GM12878 (cell line): Measurements from ENCODE around the gene HACD4. TPM values are rescaled to one million over a fixed set of nuclear protein-coding genes. Genes with fewer than 3 reads are reported as not detected.

ENCODE experiments used
- ATAC-seq: fragments of 200-7000 bp; cut with Tn5 transposase; 3 replicates; pipeline ENCODE4 v1.9.1; 2020; ENCODE audit warnings: mild to moderate bottlenecking, moderate library complexity
- BruUV-seq: library from RNA; stranded (reverse); fragments of 400-500 nt; replicated peaks from 2 replicates; lab custom pipeline; 2021; lab: Mats Ljungman, UMichigan
- CTCF ChIA-PET: fragments of 300-600 bp; sonication (Branson Sonifier 250); formaldehyde crosslinking; extraction: SDS; loops from one replicate; lab custom pipeline; 2021; ENCODE audit warnings: inconsistent platforms; lab: Yijun Ruan, JAX
- POLR2A ChIA-PET: fragments of 350-600 bp; formaldehyde crosslinking; extraction: SDS; loops from one replicate; lab custom pipeline; 2021; ENCODE audit warnings: inconsistent platforms; lab: Charles Lee
- RAD21 ChIA-PET: fragments of 300-600 bp; sonication (Branson Sonifier 250); formaldehyde crosslinking; loops from one replicate; lab custom pipeline; 2023; ENCODE audit warnings: antibody characterized with exemption; ENCODE audit not compliant: unreplicated experiment; lab: Charles Lee
- SMC1A ChIA-PET: fragments of 300-600 bp; sonication (Branson Sonifier 250); formaldehyde crosslinking; loops from one replicate; lab custom pipeline; 2023; ENCODE audit not compliant: unreplicated experiment, uncharacterized antibody; lab: Charles Lee
- DNase-seq: peaks from one replicate; pipeline ENCODE4 v3.0.0-alpha.2; 2011; ENCODE audit warnings: low read depth, low spot score
- FAIRE-seq: peaks from 3 replicates; lab custom pipeline; 2011; peaks lifted over from hg19 to GRCh38; lab: Jason Lieb, UNC
- H2AFZ ChIP-seq: 2 replicates; pipeline ENCODE4 v1.6.0; 2011; ENCODE audit warnings: low read depth, low read length, control low read depth; ENCODE audit not compliant: control insufficient read depth
- H3K27ac ChIP-seq: 2 replicates; pipeline ENCODE4 v1.5.1; 2011; ENCODE audit warnings: control low read depth; ENCODE audit not compliant: control insufficient read depth, insufficient read depth
- H3K27me3 ChIP-seq, 2 experiments: replicated peaks in 1 of 2; 2 replicates each; pipeline versions ENCODE4 v1.6.0 to v1.6.1; 2011; ENCODE audit warnings: low read length in 1 of 2; ENCODE audit not compliant: control insufficient read depth in 2 of 2, insufficient read depth in 2 of 2
- H3K36me3 ChIP-seq, 2 experiments: 2 replicates each; pipeline ENCODE4 v1.5.1; 2011; ENCODE audit warnings: low read length in 1 of 2; ENCODE audit not compliant: control insufficient read depth in 2 of 2, insufficient read depth in 2 of 2
- H3K4me1 ChIP-seq: 2 replicates; pipeline ENCODE4 v1.6.1; 2011; ENCODE audit warnings: mild to moderate bottlenecking, low read length, moderate library complexity, mixed read lengths; ENCODE audit not compliant: control insufficient read depth, insufficient read depth
- H3K4me2 ChIP-seq: 2 replicates; pipeline ENCODE4 v1.6.0; 2011; ENCODE audit warnings: control low read depth; ENCODE audit not compliant: control insufficient read depth, insufficient read depth
- H3K4me3 ChIP-seq: fragments of 200-600 bp; sonication (generic); 2 replicates; pipeline ENCODE4 v1.5.1; 2016
- H3K79me2 ChIP-seq: 2 replicates; pipeline ENCODE4 v1.6.0; 2011; ENCODE audit warnings: low read length; ENCODE audit not compliant: control insufficient read depth, insufficient read depth
- H3K9ac ChIP-seq: 2 replicates; pipeline ENCODE4 v1.8.0; 2011; ENCODE audit warnings: low read length, control low read depth, mixed read lengths; ENCODE audit not compliant: control insufficient read depth, insufficient read depth
- H3K9me3 ChIP-seq: replicated peaks from 3 replicates; pipeline ENCODE4 v1.5.1; 2011; ENCODE audit warnings: mild to moderate bottlenecking, low read length; ENCODE audit not compliant: control insufficient read depth, insufficient read depth
- H4K20me1 ChIP-seq: 2 replicates; pipeline ENCODE4 v1.6.0; 2011; ENCODE audit not compliant: control insufficient read depth, insufficient read depth
- GABPA ChIP-seq: IDR thresholded peaks from 2 replicates; pipeline ENCODE4 v1.6.1; 2014; ENCODE audit warnings: antibody characterized with exemption, low read depth, mild to moderate bottlenecking, inconsistent platforms
- KLF5 ChIP-seq: fragments of 450-650 bp; IDR thresholded peaks from 2 replicates; pipeline ENCODE4 v1.6.1; 2014; ENCODE audit warnings: mild to moderate bottlenecking; ENCODE audit not compliant: partially characterized antibody
- MEF2B ChIP-seq: fragments of 450-650 bp; IDR thresholded peaks from 2 replicates; pipeline ENCODE4 v1.6.1; 2018; ENCODE audit warnings: mild to moderate bottlenecking, moderate library complexity; ENCODE audit not compliant: partially characterized antibody, poor library complexity, severe bottlenecking
- PML ChIP-seq: IDR thresholded peaks from 2 replicates; pipeline ENCODE4 v1.6.1; 2012; ENCODE audit warnings: low read length, inconsistent platforms
- POLR2A ChIP-seq: IDR thresholded peaks from 2 replicates; pipeline ENCODE4 v1.6.1; 2011; ENCODE audit warnings: low read depth, mild to moderate bottlenecking, low read length
- SIN3A ChIP-seq: IDR thresholded peaks from 2 replicates; pipeline ENCODE4 v1.6.1; 2012; ENCODE audit warnings: low read depth, low read length, improper control_type of control experiment
- SMAD5 ChIP-seq: IDR thresholded peaks from 2 replicates; pipeline ENCODE4 v1.6.1; 2016; ENCODE audit warnings: antibody characterized with exemption, low read depth
- SRF ChIP-seq, 2 experiments: IDR thresholded peaks; 2 replicates each; pipeline ENCODE4 v1.6.1; 2011; ENCODE audit warnings: low read depth in 2 of 2, low read length in 2 of 2, mild to moderate bottlenecking in 1 of 2, moderate library complexity in 1 of 2
- TARDBP ChIP-seq: IDR thresholded peaks from 2 replicates; pipeline ENCODE4 v1.6.1; 2016; ENCODE audit warnings: borderline replicate concordance
- whole genome bisulfite sequencing: methylation state at CpG from one replicate; pipeline ENCODE4 v1.1.6; 2016; ENCODE audit warnings: low lambda C conversion rate; ENCODE audit not compliant: insufficient replicate concordance, insufficient coverage; ENCODE audit errors: missing lambda C conversion rate; 5-methylcytosine and 5-hydroxymethylcytosine counted together
- in situ Hi-C: fragments of 300-500 bp; cut with MboI; formaldehyde crosslinking; loops from 9 replicates; pipeline ENCODE4 v1.14.3; 2018; ENCODE audit warnings: mixed read lengths
- intact Hi-C: fragments of 100-400 bp; cut with micrococcal nuclease; formaldehyde crosslinking; loops from one replicate; pipeline ENCODE4 v1.14.2; 2022; ENCODE audit not compliant: unreplicated experiment
- polyA plus RNA-seq, 11 experiments: library from polyadenylated mRNA; depleted of rRNA in 4 of 11; unstranded in 6 of 11; stranded (reverse) in 5 of 11; fragments of >200 nt; fragmentation: Nextera tagmentation in 4 of 11; fragmentation: Illumina TruSeq in 1 of 11; extraction: Ambion mirVana in 4 of 11; extraction: Trizol in 1 of 11; gene quantifications; 1 replicate in 1 of 11; 2 replicates in 10 of 11; pipeline versions ENCODE4 v1.2.1 to v1.2.3, GENCODE V29; 2011 to 2016; ENCODE audit warnings: inconsistent platforms in 2 of 11, missing spikeins in 2 of 11, low read depth in 1 of 11
- total RNA-seq, 4 experiments: library from RNA; depleted of rRNA in 3 of 4; stranded (reverse); fragments of >200 nt in 3 of 4; fragmentation: Illumina TruSeq in 1 of 4; extraction: Trizol in 1 of 4; gene quantifications; 2 replicates each; pipeline versions ENCODE4 v1.2.1 to v1.2.3, GENCODE V29; 2013 to 2021
- TF ChIP-seq, protein P1 (sequence below): fragments of 450-650 bp; IDR thresholded peaks from 2 replicates; pipeline ENCODE4 v1.6.1; 2014; ENCODE audit warnings: mild to moderate bottlenecking
- TF ChIP-seq, protein P2 (sequence below), 3 experiments: IDR thresholded peaks in 2 of 3; conservative IDR thresholded peaks in 1 of 3; 2 replicates each; pipeline ENCODE4 v1.5.1; 2011; ENCODE audit warnings: low read depth in 3 of 3, low read length in 3 of 3, mild to moderate bottlenecking in 3 of 3, control low read depth in 2 of 3, moderate library complexity in 2 of 3, inconsistent platforms in 1 of 3, mixed read lengths in 1 of 3; ENCODE audit not compliant: control insufficient read depth in 2 of 3, insufficient read depth in 1 of 3; ENCODE audit errors: extremely low read depth in 1 of 3
- TF ChIP-seq, protein P3 (sequence below): fragments of 450-650 bp; IDR thresholded peaks from 2 replicates; pipeline ENCODE4 v1.6.1; 2016; ENCODE audit warnings: mild to moderate bottlenecking, moderate library complexity, borderline replicate concordance
- TF ChIP-seq, protein P4 (sequence below): fragments of 450-650 bp; IDR thresholded peaks from 2 replicates; pipeline ENCODE4 v1.6.1; 2016; ENCODE audit warnings: mild to moderate bottlenecking

Gene HACD4
- total and polyA plus RNA-seq, 10 of the 15 experiments (the other 5 are each of a cell fraction or from before 2014, with no cell fraction given): 3.2 to 7.6 (median 5.7) TPM

DNA sequence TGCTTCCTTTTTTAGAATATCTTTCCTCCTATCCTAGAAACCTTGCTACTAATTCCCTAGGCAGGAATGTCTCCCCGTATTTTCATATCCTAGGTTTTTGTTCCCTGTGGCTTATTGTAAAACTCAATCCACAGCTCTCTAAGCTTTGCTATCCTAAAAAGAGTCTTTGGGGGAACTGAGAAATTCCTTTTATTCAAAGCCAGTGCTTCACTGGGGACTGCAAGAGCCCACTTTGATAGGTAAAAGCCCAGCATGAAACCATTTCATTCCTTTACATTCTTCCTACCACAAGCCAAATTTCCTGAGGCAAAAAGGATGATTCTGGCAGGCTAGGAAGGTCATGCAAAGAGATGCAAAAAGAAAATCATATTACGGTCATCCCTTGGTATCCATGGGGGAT is 5.8 kb upstream of the HACD4 start (continued):
- TF ChIP-seq SRF (IDR thresholded peaks at IDR 0.05; ENCODE audit: low read depth in 2 of 2, low read length in 2 of 2) (no peak), MEF2B (no peak), TARDBP (no peak)

DNA sequence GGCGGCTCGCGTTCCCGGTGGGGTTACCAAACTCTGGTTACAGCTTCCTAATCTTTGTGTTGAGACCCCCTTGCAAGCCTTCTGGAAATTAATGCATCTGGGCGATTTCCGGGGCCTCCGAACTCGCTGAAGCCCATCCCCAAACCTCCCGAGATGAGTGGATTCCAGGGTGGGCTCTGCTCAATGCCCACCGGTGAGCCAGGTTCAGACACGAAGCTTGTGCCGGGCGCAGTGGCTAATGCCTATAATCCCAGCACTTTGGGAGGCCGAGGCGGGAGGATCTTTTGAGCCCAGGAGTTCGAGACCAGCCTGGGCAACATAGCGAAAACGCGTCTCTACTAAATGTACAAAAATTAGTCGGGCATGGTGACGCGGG is 356 bp upstream of the HACD4 start:
- no peaks in the 10 kb centered on the region for H3K27me3 ChIP-seq
- no peaks in the 10 kb centered on the region for H3K36me3 ChIP-seq
- TF ChIP-seq PML (no peak), SIN3A (no peak), GABPA (no peak), POLR2A (no peak), SMAD5 (no peak), KLF5 (no peak)
- TF ChIP-seq, protein P1, sequence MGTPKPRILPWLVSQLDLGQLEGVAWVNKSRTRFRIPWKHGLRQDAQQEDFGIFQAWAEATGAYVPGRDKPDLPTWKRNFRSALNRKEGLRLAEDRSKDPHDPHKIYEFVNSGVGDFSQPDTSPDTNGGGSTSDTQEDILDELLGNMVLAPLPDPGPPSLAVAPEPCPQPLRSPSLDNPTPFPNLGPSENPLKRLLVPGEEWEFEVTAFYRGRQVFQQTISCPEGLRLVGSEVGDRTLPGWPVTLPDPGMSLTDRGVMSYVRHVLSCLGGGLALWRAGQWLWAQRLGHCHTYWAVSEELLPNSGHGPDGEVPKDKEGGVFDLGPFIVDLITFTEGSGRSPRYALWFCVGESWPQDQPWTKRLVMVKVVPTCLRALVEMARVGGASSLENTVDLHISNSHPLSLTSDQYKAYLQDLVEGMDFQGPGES: no peak
- TF ChIP-seq, protein P2, sequence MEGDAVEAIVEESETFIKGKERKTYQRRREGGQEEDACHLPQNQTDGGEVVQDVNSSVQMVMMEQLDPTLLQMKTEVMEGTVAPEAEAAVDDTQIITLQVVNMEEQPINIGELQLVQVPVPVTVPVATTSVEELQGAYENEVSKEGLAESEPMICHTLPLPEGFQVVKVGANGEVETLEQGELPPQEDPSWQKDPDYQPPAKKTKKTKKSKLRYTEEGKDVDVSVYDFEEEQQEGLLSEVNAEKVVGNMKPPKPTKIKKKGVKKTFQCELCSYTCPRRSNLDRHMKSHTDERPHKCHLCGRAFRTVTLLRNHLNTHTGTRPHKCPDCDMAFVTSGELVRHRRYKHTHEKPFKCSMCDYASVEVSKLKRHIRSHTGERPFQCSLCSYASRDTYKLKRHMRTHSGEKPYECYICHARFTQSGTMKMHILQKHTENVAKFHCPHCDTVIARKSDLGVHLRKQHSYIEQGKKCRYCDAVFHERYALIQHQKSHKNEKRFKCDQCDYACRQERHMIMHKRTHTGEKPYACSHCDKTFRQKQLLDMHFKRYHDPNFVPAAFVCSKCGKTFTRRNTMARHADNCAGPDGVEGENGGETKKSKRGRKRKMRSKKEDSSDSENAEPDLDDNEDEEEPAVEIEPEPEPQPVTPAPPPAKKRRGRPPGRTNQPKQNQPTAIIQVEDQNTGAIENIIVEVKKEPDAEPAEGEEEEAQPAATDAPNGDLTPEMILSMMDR (IDR thresholded peaks at IDR 0.05 in 2 of 3, conservative IDR thresholded peaks at IDR 0.05 in 1 of 3; ENCODE audit: control insufficient read depth in 2 of 3, extremely low read depth in 1 of 3, insufficient read depth in 1 of 3, low read depth in 3 of 3, low read length in 3 of 3): no peak
- TF ChIP-seq, protein P3, sequence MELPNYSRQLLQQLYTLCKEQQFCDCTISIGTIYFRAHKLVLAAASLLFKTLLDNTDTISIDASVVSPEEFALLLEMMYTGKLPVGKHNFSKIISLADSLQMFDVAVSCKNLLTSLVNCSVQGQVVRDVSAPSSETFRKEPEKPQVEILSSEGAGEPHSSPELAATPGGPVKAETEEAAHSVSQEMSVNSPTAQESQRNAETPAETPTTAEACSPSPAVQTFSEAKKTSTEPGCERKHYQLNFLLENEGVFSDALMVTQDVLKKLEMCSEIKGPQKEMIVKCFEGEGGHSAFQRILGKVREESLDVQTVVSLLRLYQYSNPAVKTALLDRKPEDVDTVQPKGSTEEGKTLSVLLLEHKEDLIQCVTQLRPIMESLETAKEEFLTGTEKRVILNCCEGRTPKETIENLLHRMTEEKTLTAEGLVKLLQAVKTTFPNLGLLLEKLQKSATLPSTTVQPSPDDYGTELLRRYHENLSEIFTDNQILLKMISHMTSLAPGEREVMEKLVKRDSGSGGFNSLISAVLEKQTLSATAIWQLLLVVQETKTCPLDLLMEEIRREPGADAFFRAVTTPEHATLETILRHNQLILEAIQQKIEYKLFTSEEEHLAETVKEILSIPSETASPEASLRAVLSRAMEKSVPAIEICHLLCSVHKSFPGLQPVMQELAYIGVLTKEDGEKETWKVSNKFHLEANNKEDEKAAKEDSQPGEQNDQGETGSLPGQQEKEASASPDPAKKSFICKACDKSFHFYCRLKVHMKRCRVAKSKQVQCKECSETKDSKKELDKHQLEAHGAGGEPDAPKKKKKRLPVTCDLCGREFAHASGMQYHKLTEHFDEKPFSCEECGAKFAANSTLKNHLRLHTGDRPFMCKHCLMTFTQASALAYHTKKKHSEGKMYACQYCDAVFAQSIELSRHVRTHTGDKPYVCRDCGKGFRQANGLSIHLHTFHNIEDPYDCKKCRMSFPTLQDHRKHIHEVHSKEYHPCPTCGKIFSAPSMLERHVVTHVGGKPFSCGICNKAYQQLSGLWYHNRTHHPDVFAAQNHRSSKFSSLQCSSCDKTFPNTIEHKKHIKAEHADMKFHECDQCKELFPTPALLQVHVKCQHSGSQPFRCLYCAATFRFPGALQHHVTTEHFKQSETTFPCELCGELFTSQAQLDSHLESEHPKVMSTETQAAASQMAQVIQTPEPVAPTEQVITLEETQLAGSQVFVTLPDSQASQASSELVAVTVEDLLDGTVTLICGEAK: peak; percentile 46; the same call in 1 of the 2 replicates
- TF ChIP-seq, protein P4, sequence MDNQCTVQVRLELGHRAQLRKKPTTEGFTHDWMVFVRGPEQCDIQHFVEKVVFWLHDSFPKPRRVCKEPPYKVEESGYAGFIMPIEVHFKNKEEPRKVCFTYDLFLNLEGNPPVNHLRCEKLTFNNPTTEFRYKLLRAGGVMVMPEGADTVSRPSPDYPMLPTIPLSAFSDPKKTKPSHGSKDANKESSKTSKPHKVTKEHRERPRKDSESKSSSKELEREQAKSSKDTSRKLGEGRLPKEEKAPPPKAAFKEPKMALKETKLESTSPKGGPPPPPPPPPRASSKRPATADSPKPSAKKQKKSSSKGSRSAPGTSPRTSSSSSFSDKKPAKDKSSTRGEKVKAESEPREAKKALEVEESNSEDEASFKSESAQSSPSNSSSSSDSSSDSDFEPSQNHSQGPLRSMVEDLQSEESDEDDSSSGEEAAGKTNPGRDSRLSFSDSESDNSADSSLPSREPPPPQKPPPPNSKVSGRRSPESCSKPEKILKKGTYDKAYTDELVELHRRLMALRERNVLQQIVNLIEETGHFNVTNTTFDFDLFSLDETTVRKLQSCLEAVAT: peak; percentile 81
- intact Hi-C loops (loop anchor here (2.0 kb wide), 2 partner anchors 17 to 35 kb away; no protein-coding TSS in a partner anchor), in situ Hi-C loops (no loop called here)
- H3K27ac ChIP-seq: peak overlapping the region; percentile 62
- ChIA-PET SMC1A (interaction anchor here (0.8 to 2.5 kb wide), 8 partner anchors 11 to 364 kb away, joined by 3 to 14 read pairs (median 6); no protein-coding TSS in a partner anchor), POLR2A (interaction anchor here (0.6 to 1.3 kb wide), 3 partner anchors 14 to 64 kb away, joined by 3 to 7 read pairs (median 4); no protein-coding TSS in a partner anchor), CTCF (interaction anchor here (1.1 to 2.7 kb wide), 3 partner anchors 35 to 146 kb away, joined by 3 to 11 read pairs (median 5); no protein-coding TSS in a partner anchor), RAD21 (interaction anchor here (0.7 to 1.1 kb wide), 4 partner anchors 51 to 407 kb away, joined by 3 to 4 read pairs (median 3); no protein-coding TSS in a partner anchor)
- H3K4me3 ChIP-seq: peak overlapping the region; percentile 81
- H3K79me2 ChIP-seq: no peaks in the 10 kb centered on the region
- H3K9ac ChIP-seq: peak overlapping the region; percentile 70
- no peak for DNase-seq
- no TSS peak for BruUV-seq
- no peak for ATAC-seq
- peak overlapping the region; percentile 73 for H2AFZ ChIP-seq
- no peaks in the 10 kb centered on the region for H4K20me1 ChIP-seq
- peaks cover 5% of the 10 kb centered on the region for H3K4me1 ChIP-seq
- FAIRE-seq: no peak
- H3K4me2 ChIP-seq: peak overlapping the region; percentile 84
- H3K9me3 ChIP-seq: no peaks in the 10 kb centered on the region
- WGBS: 64% methylated on average over 22 of the region's 22 CpGs
